ENCODE data around the gene ARSG. TPM values are rescaled to one million over a fixed set of nuclear protein-coding genes. Genes with fewer than 3 reads are reported as not detected.

ARSG gene
- total and polyA plus RNA-seq, 9 of the 15 experiments (the other 6 are each of a cell fraction or from before 2014, with no cell fraction given), result 1.0 to 5.6 (median 1.8) TPM

DNA sequence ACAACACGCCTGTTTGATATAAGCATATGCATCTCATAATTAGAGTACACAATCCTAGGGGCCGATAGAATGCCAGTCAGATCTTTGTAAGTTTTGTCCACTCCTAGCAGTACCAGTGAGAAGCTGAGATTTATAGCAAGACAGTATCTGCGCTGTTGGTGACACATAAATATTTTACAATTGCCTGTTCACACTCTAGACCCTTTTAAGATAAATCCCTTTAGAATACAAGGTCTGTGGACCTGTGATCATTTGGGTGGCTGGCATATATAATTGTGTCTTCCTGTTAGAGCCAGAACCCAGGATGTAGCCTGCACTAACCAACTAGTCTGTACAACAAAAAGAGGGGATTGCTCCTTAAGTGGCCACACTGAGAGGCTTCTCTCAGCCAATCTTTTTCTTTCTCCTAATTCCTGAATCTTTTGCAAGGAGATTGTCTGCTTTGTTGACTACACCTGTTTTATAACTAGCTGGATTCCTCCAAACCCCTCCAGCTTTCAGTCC is 91.3 kb downstream of the ARSG start:
- Histone ChIP-seq H3K79me2 (ENCODE audit: control insufficient read depth, insufficient read depth, low read length) (no peaks in the 10 kb centered on the region), H4K20me1 (replicated peaks; ENCODE audit: control insufficient read depth, insufficient read depth, low read length) (no peaks in the 10 kb centered on the region), H3K27ac (ENCODE audit: extremely low read depth, low read depth, low read length) (no peak overlapping the region), H3K9me3 (replicated peaks; ENCODE audit: control insufficient read depth, insufficient read depth, low read depth, low read length) (no peaks in the 10 kb centered on the region), H3K4me1 (replicated peaks in 1 of 2; ENCODE audit: control insufficient read depth in 2 of 2, insufficient read depth in 2 of 2, low read length in 2 of 2) (no peaks in the 10 kb centered on the region), H3K4me2 (ENCODE audit: insufficient read depth, low read length) (no peak overlapping the region), H3K27me3 (ENCODE audit: control insufficient read depth in 2 of 2, insufficient read depth in 2 of 2, low read length in 2 of 2) (peaks cover 34 to 44% of the 10 kb centered on the region in 2 experiments), H2AFZ (ENCODE audit: low read depth, low read length) (no peak overlapping the region), H3K36me3 (ENCODE audit: control insufficient read depth, insufficient read depth, low read length) (no peaks in the 10 kb centered on the region), H3K9ac (ENCODE audit: insufficient read depth in 1 of 2, low read depth in 2 of 2, low read length in 2 of 2) (no peak overlapping the region), H3K9me1 (ENCODE audit: control insufficient read depth, insufficient read depth, low read length) (peaks cover 4% of the 10 kb centered on the region), H3K4me3 (no peak overlapping the region)
- ChIA-PET CTCF (ENCODE audit: low intra/inter-chr PET ratio) (no interaction called here), POLR2A (interaction anchor here (2.1 kb wide), 1 partner anchor 12 kb away, joined by 4 read pairs; no protein-coding TSS in a partner anchor)
- intact Hi-C loops (cut with micrococcal nuclease), result no loop called here
- no peak for DNase-seq (ENCODE audit: extremely low read depth in 1 of 4, low spot score in 3 of 4)
- FAIRE-seq, result no peak
- in situ Hi-C loops (cut with MboI), result no loop called here
- no TSS peak for BruUV-seq (replicated peaks)
- no peak for ATAC-seq
- 0% methylated on average over 3 of the region's 3 CpGs for WGBS (ENCODE audit: insufficient coverage, low coverage, missing lambda C conversion rate)
- TF ChIP-seq COPS2 (conservative IDR thresholded peaks at IDR 0.05), result no peak

GRCh38 chr17:68383120-68383442 is 91.8 kb downstream of the ARSG start:
- no peak overlapping the region for H3K9ac ChIP-seq (ENCODE audit: insufficient read depth in 1 of 2, low read depth in 2 of 2, low read length in 2 of 2)

More at GRCh38 chr17:68383120-68383442, 91.8 kb downstream of the ARSG start:
- FAIRE-seq (no peak), DNase-seq (ENCODE audit: extremely low read depth in 1 of 4, low spot score in 3 of 4) (no peak), ATAC-seq (no peak)
- H3K27me3 ChIP-seq (ENCODE audit: control insufficient read depth in 2 of 2, insufficient read depth in 2 of 2, low read length in 2 of 2), result peaks cover 33 to 44% of the 10 kb centered on the region in 2 experiments
- H3K27ac ChIP-seq (ENCODE audit: extremely low read depth, low read depth, low read length), result no peak overlapping the region
- in situ Hi-C loops (cut with MboI), result no loop called here
- BruUV-seq (replicated peaks), result no TSS peak
- H3K79me2 ChIP-seq (ENCODE audit: control insufficient read depth, insufficient read depth, low read length), result no peaks in the 10 kb centered on the region
- no peaks in the 10 kb centered on the region for H3K4me1 ChIP-seq (replicated peaks in 1 of 2; ENCODE audit: control insufficient read depth in 2 of 2, insufficient read depth in 2 of 2, low read length in 2 of 2)
- intact Hi-C loops (cut with micrococcal nuclease), result no loop called here
- CTCF ChIA-PET (ENCODE audit: low intra/inter-chr PET ratio), result no interaction called here
- WGBS (ENCODE audit: insufficient coverage, low coverage, missing lambda C conversion rate), result 2% methylated on average over 4 of the region's 4 CpGs
- no peaks in the 10 kb centered on the region for H3K36me3 ChIP-seq (ENCODE audit: control insufficient read depth, insufficient read depth, low read length)
- H4K20me1 ChIP-seq (replicated peaks; ENCODE audit: control insufficient read depth, insufficient read depth, low read length), result no peaks in the 10 kb centered on the region
- no peak overlapping the region for H3K4me2 ChIP-seq (ENCODE audit: insufficient read depth, low read length)
- POLR2A ChIA-PET, result interaction anchor here (0.6 to 2.1 kb wide), 3 partner anchors 13 to 363 kb away, joined by 3 to 4 read pairs (median 3); no protein-coding TSS in a partner anchor
- H3K4me3 ChIP-seq, result no peak overlapping the region
- peaks cover 4% of the 10 kb centered on the region for H3K9me1 ChIP-seq (ENCODE audit: control insufficient read depth, insufficient read depth, low read length)
- no peak overlapping the region for H2AFZ ChIP-seq (ENCODE audit: low read depth, low read length)
- no peaks in the 10 kb centered on the region for H3K9me3 ChIP-seq (replicated peaks; ENCODE audit: control insufficient read depth, insufficient read depth, low read depth, low read length)
- no peak for TF ChIP-seq SAFB2 (IDR thresholded peaks at IDR 0.05; ENCODE audit: borderline replicate concordance, low read depth, low read length, severe bottlenecking)
- peak; percentile 29; the same call in 1 of the 2 replicates for TF ChIP-seq TEAD4 (IDR thresholded peaks at IDR 0.05; ENCODE audit: low read length)
- TF ChIP-seq TEAD4 (CRISPR knock-in tag; IDR thresholded peaks at IDR 0.05; ENCODE audit: borderline replicate concordance), result no peak
